OCI-LY1 (cell line): Measurements from ENCODE around the gene CDK17.
"Not testable (repeated sequence)": the region's sequence is repeated elsewhere in the genome, so short reads cannot be mapped to it uniquely, and the experiment has no call there.

Source experiments
- H2AFZ ChIP-seq: fragments of 200-600 bp; sonication (generic), shearing (Covaris generic); 2 replicates; pipeline ENCODE4 v1.6.0; 2014; ENCODE audit warnings: antibody characterized with exemption, mild to moderate bottlenecking, low read length
- H3F3A ChIP-seq: fragments of 200-600 bp; sonication (generic), shearing (Covaris generic); 2 replicates; pipeline ENCODE4 v1.6.0; 2014; ENCODE audit warnings: mild to moderate bottlenecking, antibody characterized with exemption, low read length, moderate library complexity; ENCODE audit not compliant: insufficient read depth
- H3K27ac ChIP-seq: fragments of 200-600 bp; sonication (generic); 2 replicates; pipeline ENCODE4 v1.5.1; 2014; ENCODE audit warnings: low read length, mixed run types, mild to moderate bottlenecking, low read depth; ENCODE audit not compliant: poor library complexity, severe bottlenecking
- H3K27me3 ChIP-seq: fragments of 200-600 bp; sonication (generic); 2 replicates; pipeline ENCODE4 v1.6.0; 2014; ENCODE audit warnings: antibody characterized with exemption, mild to moderate bottlenecking, low read length, moderate library complexity; ENCODE audit not compliant: insufficient read depth
- H3K36me3 ChIP-seq: fragments of 200-600 bp; sonication (generic); 2 replicates; pipeline ENCODE4 v1.6.1; 2014; ENCODE audit warnings: mild to moderate bottlenecking, antibody characterized with exemption, low read length, moderate library complexity, mixed read lengths; ENCODE audit not compliant: insufficient read depth
- H3K4me1 ChIP-seq: fragments of 200-600 bp; sonication (generic); 2 replicates; pipeline ENCODE4 v1.5.1; 2014; ENCODE audit warnings: mild to moderate bottlenecking, low read length, moderate library complexity; ENCODE audit not compliant: insufficient read depth, severe bottlenecking
- H3K4me2 ChIP-seq: fragments of 200-600 bp; sonication (generic), shearing (Covaris generic); 2 replicates; pipeline ENCODE4 v1.6.1; 2014; ENCODE audit warnings: low read length
- H3K4me3 ChIP-seq: fragments of 200-600 bp; sonication (generic); 2 replicates; pipeline ENCODE4 v1.5.1; 2014; ENCODE audit warnings: low read length, low read depth, mild to moderate bottlenecking, mixed read lengths; ENCODE audit not compliant: poor library complexity, severe bottlenecking
- H3K79me2 ChIP-seq: fragments of 200-600 bp; shearing (Covaris generic); 2 replicates; pipeline ENCODE4 v1.6.1; 2016; ENCODE audit warnings: mixed run types, low read length, mixed read lengths; ENCODE audit not compliant: insufficient read depth
- H3K9ac ChIP-seq: fragments of 200-600 bp; sonication (generic), shearing (Covaris generic); 2 replicates; pipeline ENCODE4 v1.6.1; 2014; ENCODE audit warnings: mild to moderate bottlenecking, low read length, mixed read lengths
- H3K9me2 ChIP-seq: fragments of 200-600 bp; sonication (generic), shearing (Covaris generic); 2 replicates; pipeline ENCODE4 v1.6.1; 2014; ENCODE audit warnings: low read depth, mild to moderate bottlenecking, low read length, mixed read lengths
- H3K9me3 ChIP-seq: fragments of 200-600 bp; shearing (Covaris generic); 2 replicates; pipeline ENCODE4 v1.6.1; 2014; ENCODE audit warnings: low read length, mixed read lengths
- H4K20me1 ChIP-seq: fragments of 200-600 bp; sonication (generic), shearing (Covaris generic); 2 replicates; pipeline ENCODE4 v1.6.0; 2016; ENCODE audit warnings: mild to moderate bottlenecking, low read length; ENCODE audit not compliant: insufficient read depth
- CTCF ChIP-seq: fragments of 200-600 bp; sonication (generic), shearing (Covaris generic); IDR thresholded peaks from 2 replicates; pipeline ENCODE4 v1.5.1; 2017; ENCODE audit warnings: mild to moderate bottlenecking, antibody characterized with exemption, low read length, moderate library complexity, mixed read lengths
- EZH2 ChIP-seq: fragments of 200-600 bp; sonication (generic), shearing (Covaris generic); IDR thresholded peaks from 2 replicates; pipeline ENCODE4 v1.8.0; 2017; ENCODE audit warnings: borderline replicate concordance, mixed run types, mild to moderate bottlenecking, antibody characterized with exemption, low read length, moderate library complexity, mixed read lengths

CDK17 gene

GRCh38 chr12:96408993-96409392 is 8.8 kb upstream of the CDK17 start:
- H3F3A ChIP-seq, result no peaks in the 10 kb centered on the region
- H3K9me2 ChIP-seq, result no peaks in the 10 kb centered on the region
- H3K9me3 ChIP-seq, result no peaks in the 10 kb centered on the region
- H3K27ac ChIP-seq, result no peak overlapping the region
- no peak overlapping the region for H3K4me3 ChIP-seq
- H3K9ac ChIP-seq, result no peak overlapping the region
- no peak overlapping the region for H3K4me2 ChIP-seq
- no peaks in the 10 kb centered on the region for H3K79me2 ChIP-seq
- no peaks in the 10 kb centered on the region for H4K20me1 ChIP-seq
- no peak overlapping the region for H2AFZ ChIP-seq
- H3K27me3 ChIP-seq, result no peaks in the 10 kb centered on the region
- no peak for TF ChIP-seq EZH2
- no peak for TF ChIP-seq CTCF
- H3K36me3 ChIP-seq, result no peaks in the 10 kb centered on the region
- peaks cover 8% of the 10 kb centered on the region for H3K4me1 ChIP-seq

- H3K9ac ChIP-seq, H3F3A ChIP-seq: not testable (repeated sequence)
Observed at GRCh38 chr12:96407429-96408097, 7.3 kb upstream of the CDK17 start.

GRCh38 chr12:96404696-96405095 is 4.5 kb upstream of the CDK17 start:
- H3F3A ChIP-seq, result no peaks in the 10 kb centered on the region
- peaks cover 25% of the 10 kb centered on the region for H3K4me1 ChIP-seq
- no peaks in the 10 kb centered on the region for H3K9me3 ChIP-seq
- H3K36me3 ChIP-seq, result no peaks in the 10 kb centered on the region
- no peaks in the 10 kb centered on the region for H3K79me2 ChIP-seq
- TF ChIP-seq CTCF (no peak), EZH2 (no peak)
- H3K4me2 ChIP-seq, result no peak overlapping the region
- no peaks in the 10 kb centered on the region for H4K20me1 ChIP-seq
- no peak overlapping the region for H3K27ac ChIP-seq
- no peak overlapping the region for H3K4me3 ChIP-seq
- H3K9me2 ChIP-seq, result no peaks in the 10 kb centered on the region
- no peak overlapping the region for H2AFZ ChIP-seq
- no peak overlapping the region for H3K9ac ChIP-seq
- H3K27me3 ChIP-seq, result no peaks in the 10 kb centered on the region

More at GRCh38 chr12:96407429-96408097, 7.3 kb upstream of the CDK17 start:
- not testable (repeated sequence) for H4K20me1 ChIP-seq, H3K9me3 ChIP-seq, H3K79me2 ChIP-seq, H3K4me2 ChIP-seq, H3K36me3 ChIP-seq, H2AFZ ChIP-seq, H3K4me1 ChIP-seq, H3K27me3 ChIP-seq, H3K9me2 ChIP-seq, H3K27ac ChIP-seq, H3K4me3 ChIP-seq

- peaks cover 25% of the 10 kb centered on the region for H3K4me1 ChIP-seq
- no peaks in the 10 kb centered on the region for H3K9me3 ChIP-seq
- no peak overlapping the region for H3K27ac ChIP-seq
- no peaks in the 10 kb centered on the region for H3F3A ChIP-seq
- H3K79me2 ChIP-seq, result peaks cover 2% of the 10 kb centered on the region
- H3K4me2 ChIP-seq, result no peak overlapping the region
- H3K9ac ChIP-seq, result no peak overlapping the region
- no peak overlapping the region for H3K4me3 ChIP-seq
- H3K27me3 ChIP-seq, result no peaks in the 10 kb centered on the region
- H2AFZ ChIP-seq, result no peak overlapping the region
- no peaks in the 10 kb centered on the region for H3K9me2 ChIP-seq
- no peaks in the 10 kb centered on the region for H3K36me3 ChIP-seq
- TF ChIP-seq EZH2 (no peak), CTCF (no peak)
- H4K20me1 ChIP-seq, result no peaks in the 10 kb centered on the region
Observed at GRCh38 chr12:96403870-96404269, 3.6 kb upstream of the CDK17 start.

GRCh38 chr12:96402522-96402921 is 2.3 kb upstream of the CDK17 start:
- H3K9ac ChIP-seq, H4K20me1 ChIP-seq, H3K27ac ChIP-seq, H3K4me3 ChIP-seq, H3K27me3 ChIP-seq, H3K9me2 ChIP-seq, H3K36me3 ChIP-seq, H2AFZ ChIP-seq, H3F3A ChIP-seq, H3K4me2 ChIP-seq, H3K9me3 ChIP-seq: not testable (repeated sequence)
- H3K79me2 ChIP-seq, result peaks cover 16% of the 10 kb centered on the region
- peaks cover 28% of the 10 kb centered on the region for H3K4me1 ChIP-seq
